Measurements from ENCODE around the gene GPR158. TPM values are rescaled to one million over a fixed set of nuclear protein-coding genes. Genes with fewer than 3 reads are reported as not detected.
"Not testable (repeated sequence)": the region's sequence is repeated elsewhere in the genome, so short reads cannot be mapped to it uniquely, and the experiment has no call there.

Gene GPR158
- total RNA-seq, 1 donor from 2014 or later, result not detected

GRCh38 chr10:25294032-25294926, 119.5 kb downstream of the GPR158 start:
- no peak for DNase-seq (ENCODE audit: extremely low read depth, low read depth, low spot score)

DNA sequence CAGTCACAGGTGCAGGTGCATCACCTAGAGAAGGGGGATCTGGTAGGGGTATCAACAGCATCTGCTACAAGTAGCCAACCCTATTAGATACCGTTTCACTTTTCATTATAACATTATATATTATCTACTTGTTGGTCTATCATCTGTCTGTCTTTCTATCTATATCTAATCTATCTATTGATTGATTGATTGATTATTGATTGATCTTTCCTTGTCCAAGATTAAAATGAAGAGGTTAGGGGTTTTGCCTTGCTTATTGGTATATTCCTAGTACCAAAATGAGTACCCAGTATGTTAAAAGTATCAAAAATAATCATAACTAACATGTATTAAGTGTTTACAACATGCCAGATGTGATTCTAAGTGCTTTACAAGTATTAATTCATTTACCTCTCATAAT, 121.5 kb downstream of the GPR158 start:
- DNase-seq (ENCODE audit: extremely low read depth, low read depth, low spot score), result no peak

DNA sequence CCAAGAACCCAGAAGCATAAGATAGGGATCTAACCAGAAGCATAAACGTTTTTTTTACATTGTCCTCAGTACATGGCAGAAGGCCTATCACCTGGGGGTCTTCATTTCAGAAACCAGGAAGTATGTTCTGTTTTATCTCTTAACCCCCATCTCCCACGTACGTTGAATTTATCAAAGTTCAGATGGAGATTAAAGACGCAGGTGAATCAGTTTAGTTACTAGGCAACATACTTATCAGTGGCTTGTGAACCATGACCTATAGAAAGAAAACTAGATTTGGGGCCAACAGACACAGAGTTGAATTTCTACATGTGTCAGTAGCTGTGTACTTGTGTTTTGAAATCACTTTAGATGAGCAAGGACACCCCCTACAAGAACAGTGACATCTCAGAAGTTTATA, 122.7 kb downstream of the GPR158 start:
- DNase-seq (ENCODE audit: extremely low read depth, low read depth, low spot score), result no peak

DNA sequence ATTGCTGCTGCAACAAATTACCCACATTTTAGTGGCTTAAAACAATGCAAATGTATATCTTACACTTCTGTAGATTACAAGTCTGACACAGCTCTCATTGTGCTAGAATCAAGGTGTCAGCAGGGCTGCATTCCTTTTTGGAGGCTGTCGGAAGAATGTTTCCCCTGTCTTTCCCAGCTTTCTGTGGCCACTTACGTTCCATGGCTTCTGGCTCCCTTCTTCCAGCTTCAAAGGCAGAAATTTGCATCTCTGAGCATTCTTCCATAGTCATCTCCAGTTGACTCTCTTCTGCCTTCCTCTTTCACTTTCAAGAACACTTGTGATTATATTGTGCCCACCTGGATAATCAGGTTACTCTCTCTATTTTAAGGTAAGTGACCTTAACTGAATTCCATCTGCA, 125.3 kb downstream of the GPR158 start:
- DNase-seq (ENCODE audit: extremely low read depth, low read depth, low spot score), result no peak

- DNase-seq (ENCODE audit: extremely low read depth, low read depth, low spot score), result no peak
Measured at GRCh38 chr10:25304606-25305005, 129.8 kb downstream of the GPR158 start.

DNA sequence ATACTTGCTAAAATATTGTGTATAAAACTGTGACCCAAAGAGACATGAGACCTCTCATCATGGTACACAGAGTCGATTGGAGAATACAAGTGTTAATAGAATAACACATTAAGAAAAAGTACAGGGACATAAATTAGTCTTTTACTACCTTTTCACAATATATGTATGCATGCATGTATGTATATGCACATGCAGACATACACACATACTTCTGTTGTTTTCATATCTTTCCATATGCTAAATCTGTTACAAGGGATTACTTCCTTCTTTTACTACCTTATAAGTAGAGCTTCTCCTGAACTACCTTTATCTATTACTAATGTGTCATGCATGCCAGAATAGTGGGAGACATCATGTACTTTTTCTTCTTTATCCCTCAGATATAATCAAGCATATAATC, 131.6 kb downstream of the GPR158 start:
- DNase-seq (ENCODE audit: extremely low read depth, low read depth, low spot score), result no peak

DNA sequence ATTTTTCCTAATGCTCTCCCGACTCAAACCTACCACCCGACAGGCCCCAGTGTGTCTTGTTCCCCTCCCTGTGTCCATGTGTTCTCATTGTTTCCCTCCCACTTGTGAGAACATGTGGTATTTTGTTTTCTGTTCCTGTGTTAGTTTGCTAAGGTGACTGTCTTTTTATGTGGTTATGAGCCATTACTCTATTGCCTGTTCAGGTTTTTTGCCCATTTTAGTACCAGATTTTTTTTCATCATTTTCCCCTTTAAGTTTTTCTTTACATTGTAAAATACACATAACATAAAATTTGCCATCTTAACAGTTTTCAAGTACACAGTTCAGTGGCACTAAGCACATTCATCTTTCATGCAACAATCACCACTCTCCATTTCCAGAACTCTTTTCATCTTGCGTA, 133.5 kb downstream of the GPR158 start:
- DNase-seq (ENCODE audit: extremely low read depth, low read depth, low spot score), result no peak

GRCh38 chr10:25317596-25318211, 142.9 kb downstream of the GPR158 start:
- DNase-seq (ENCODE audit: extremely low read depth, low read depth, low spot score), result not testable (repeated sequence)

DNA sequence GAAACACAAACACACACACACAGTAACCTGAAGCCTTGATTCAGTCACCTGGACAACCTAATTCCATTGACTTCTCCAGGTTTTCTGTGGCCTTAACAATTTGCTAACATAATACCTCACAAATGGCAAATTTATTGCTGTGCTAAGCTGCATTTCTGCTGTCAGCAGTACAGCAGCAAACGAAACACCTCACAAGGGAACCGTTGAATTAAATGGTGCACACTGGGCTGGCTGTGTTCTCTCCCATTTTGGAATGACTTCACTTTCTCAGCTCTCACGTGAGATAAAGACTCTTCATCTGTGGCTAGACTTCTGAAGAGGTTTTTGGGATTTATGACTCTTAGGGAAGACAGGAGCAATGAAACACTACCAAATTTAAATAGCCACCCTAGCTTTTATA, 152.5 kb downstream of the GPR158 start:
- DNase-seq (ENCODE audit: extremely low read depth, low read depth, low spot score), result no peak

- DNase-seq (ENCODE audit: extremely low read depth, low read depth, low spot score), result no peak
Measured at GRCh38 chr10:25328361-25328760, 153.6 kb downstream of the GPR158 start.

- not testable (repeated sequence) for DNase-seq (ENCODE audit: extremely low read depth, low read depth, low spot score)
Measured at GRCh38 chr10:25329587-25329986, 154.8 kb downstream of the GPR158 start.

- no peak for DNase-seq (ENCODE audit: extremely low read depth, low read depth, low spot score)
Measured at GRCh38 chr10:25334445-25334844, 159.6 kb downstream of the GPR158 start.

DNA sequence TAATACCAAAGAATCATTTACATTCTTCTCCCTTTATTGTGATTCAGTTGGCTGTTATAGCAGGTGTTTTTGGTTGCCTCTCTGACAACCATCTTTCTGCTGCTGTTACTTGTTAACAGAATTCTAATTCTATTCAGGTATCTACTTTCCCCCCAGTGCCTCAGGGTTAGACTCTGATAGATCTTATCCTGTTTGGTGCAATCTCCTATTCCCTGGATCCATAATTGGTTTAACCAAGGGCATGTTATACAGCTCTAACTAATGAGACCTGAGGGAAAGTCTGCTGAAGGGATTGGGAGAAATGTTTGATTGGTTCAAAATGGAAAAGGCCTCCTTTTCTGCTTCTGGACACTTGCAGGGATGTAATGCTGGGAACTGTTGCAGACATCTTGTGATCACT, 161.5 kb downstream of the GPR158 start:
- DNase-seq (ENCODE audit: extremely low read depth, low read depth, low spot score), result no peak

GRCh38 chr10:25338271-25338670, 163.5 kb downstream of the GPR158 start:
- no peak for DNase-seq (ENCODE audit: extremely low read depth, low read depth, low spot score)

DNA sequence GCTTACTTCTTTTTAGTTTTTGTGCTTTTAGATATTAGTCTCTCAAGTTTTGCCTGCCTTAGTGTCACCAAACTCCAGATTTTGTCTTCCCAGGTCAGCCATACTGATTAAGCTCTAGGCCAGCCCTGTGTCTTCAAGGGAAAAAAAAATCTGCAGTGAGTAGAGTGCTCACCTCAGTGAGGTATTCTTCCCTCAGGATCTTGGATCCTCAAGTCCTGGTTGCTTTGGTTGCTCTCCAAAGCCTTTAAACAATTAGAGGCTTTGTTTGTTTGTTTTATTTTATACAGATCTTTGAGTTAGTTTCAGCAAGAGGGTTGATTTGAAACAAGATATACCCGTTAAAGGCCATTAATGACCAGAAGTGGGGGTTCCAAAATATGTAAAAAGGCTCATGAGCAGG, 165.2 kb downstream of the GPR158 start:
- DNase-seq (ENCODE audit: extremely low read depth, low read depth, low spot score), result no peak

DNA sequence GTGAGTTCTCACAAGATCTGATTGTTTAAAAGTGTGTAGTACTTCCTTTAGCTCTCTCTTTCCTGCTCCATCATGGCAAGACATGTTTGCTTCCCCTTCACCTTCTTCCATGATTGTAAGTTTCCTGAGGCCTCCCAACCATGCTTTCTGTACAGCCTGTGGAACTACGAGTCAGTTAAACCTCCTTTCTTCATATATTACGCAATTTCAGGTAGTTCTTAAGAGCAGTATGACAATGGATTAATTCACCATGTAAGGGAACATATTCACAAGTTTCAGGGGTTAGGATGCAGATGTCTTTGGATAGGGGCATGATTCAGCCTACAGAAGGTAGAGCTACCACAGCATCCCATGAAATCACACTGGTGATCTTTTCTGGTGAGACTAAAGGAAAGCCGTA, 174.7 kb downstream of the GPR158 start:
- no peak for DNase-seq (ENCODE audit: extremely low read depth, low read depth, low spot score)

GRCh38 chr10:25356609-25357008, 181.8 kb downstream of the GPR158 start:
- no peak for DNase-seq (ENCODE audit: extremely low read depth, low read depth, low spot score)

DNA sequence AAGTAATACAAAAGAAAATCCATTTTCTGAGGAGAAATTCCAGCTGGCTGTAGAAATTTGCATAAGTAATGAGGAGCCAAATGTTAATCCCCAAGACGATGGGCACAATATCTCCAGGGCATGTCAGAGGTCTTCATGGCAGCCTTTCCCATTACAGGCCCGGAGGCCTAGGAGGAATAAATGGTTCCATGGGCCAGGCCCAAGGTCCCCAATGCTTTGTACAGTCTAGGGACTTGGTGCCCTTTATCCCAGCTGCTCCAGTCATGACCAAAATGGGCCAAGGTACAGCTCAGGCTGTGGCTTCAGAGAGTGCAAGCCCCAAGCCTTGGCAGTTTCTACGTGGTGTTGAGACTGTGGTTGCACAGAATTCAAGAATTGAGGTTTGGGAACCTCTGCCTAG, 182.5 kb downstream of the GPR158 start:
- DNase-seq (ENCODE audit: extremely low read depth, low read depth, low spot score), result no peak

GRCh38 chr10:25382029-25382810, 207.4 kb downstream of the GPR158 start:
- no peak for DNase-seq (ENCODE audit: extremely low read depth, low read depth, low spot score)

DNA sequence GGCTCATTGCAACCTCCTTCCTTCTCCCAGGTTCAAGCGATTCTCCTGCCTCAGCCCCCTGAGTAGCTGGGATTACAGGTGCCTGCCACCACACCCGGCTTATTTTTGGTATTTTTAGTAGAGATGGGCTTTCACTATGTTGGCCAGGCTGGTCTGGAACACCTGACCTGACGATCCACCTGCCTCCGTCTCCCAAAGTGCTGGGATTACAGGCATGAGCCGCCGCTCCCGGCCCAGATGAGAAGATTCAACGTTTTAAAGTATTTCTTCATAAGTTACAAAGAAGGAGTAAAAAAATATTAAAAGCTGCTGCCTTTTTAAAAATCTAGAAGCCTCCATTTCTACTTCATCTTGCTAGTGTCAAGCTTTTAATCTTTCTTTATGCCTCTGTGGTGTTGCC, 208.1 kb downstream of the GPR158 start:
- not testable (repeated sequence) for DNase-seq (ENCODE audit: extremely low read depth, low read depth, low spot score)

- DNase-seq (ENCODE audit: extremely low read depth, low read depth, low spot score), result no peak
Measured at GRCh38 chr10:25383686-25384085, 208.9 kb downstream of the GPR158 start.
